ENCODE results near the gene KLHDC1. TPM values are rescaled to one million over a fixed set of nuclear protein-coding genes. Genes with fewer than 3 reads are reported as not detected.

KLHDC1 gene
- total and polyA plus RNA-seq, 7 donors = 0.46 to 19.1 (median 11.4) TPM

DNA sequence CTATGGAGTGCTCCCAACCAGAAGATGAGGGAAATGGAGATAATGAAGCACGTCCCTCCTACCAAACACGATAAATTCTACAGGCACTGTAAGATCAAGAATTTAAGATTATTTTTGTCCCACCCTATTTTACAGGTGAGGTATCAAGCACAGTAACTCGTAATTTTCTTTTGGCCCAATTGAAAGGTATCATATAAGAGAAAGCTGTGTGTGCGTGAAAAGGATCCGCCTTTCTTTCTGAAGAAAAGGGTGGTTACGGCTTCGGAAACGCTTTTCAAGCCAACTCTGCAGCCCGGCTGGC is 74.3 kb downstream of the KLHDC1 start:
- H3K36me3 ChIP-seq = peaks cover 0 to 9% (median 3%) of the 10 kb centered on the region in 4 donors
- intact Hi-C loops (cut with DNase I) = loop anchor here (2.0 kb wide), 1 partner anchor 74 kb away; the partner anchor contains the start of gene KLHDC1
- H3K4me3 ChIP-seq = peak overlapping the region; percentile 34 to 100 (median 87)
- no peak for DNase-seq
- 1% methylated on average over 9 of the region's 9 CpGs for WGBS, 2 donors
- no peaks in the 10 kb centered on the region for H3K9me3 ChIP-seq
- H3K27ac ChIP-seq = peak overlapping the region; percentile 93 to 99 (median 98)
- no peaks in the 10 kb centered on the region for H3K27me3 ChIP-seq
- H3K4me1 ChIP-seq = peaks cover 0 to 30% (median 28%) of the 10 kb centered on the region in 4 donors
- TF ChIP-seq, protein P1, sequence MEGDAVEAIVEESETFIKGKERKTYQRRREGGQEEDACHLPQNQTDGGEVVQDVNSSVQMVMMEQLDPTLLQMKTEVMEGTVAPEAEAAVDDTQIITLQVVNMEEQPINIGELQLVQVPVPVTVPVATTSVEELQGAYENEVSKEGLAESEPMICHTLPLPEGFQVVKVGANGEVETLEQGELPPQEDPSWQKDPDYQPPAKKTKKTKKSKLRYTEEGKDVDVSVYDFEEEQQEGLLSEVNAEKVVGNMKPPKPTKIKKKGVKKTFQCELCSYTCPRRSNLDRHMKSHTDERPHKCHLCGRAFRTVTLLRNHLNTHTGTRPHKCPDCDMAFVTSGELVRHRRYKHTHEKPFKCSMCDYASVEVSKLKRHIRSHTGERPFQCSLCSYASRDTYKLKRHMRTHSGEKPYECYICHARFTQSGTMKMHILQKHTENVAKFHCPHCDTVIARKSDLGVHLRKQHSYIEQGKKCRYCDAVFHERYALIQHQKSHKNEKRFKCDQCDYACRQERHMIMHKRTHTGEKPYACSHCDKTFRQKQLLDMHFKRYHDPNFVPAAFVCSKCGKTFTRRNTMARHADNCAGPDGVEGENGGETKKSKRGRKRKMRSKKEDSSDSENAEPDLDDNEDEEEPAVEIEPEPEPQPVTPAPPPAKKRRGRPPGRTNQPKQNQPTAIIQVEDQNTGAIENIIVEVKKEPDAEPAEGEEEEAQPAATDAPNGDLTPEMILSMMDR (IDR thresholded peaks at IDR 0.05) = no peak
- TF ChIP-seq POLR2A (IDR thresholded peaks at IDR 0.05) = no peak
- TF ChIP-seq EP300 (IDR thresholded peaks at IDR 0.05) = no peak
- no peak for TF ChIP-seq POLR2AphosphoS5 (IDR thresholded peaks at IDR 0.05)

DNA sequence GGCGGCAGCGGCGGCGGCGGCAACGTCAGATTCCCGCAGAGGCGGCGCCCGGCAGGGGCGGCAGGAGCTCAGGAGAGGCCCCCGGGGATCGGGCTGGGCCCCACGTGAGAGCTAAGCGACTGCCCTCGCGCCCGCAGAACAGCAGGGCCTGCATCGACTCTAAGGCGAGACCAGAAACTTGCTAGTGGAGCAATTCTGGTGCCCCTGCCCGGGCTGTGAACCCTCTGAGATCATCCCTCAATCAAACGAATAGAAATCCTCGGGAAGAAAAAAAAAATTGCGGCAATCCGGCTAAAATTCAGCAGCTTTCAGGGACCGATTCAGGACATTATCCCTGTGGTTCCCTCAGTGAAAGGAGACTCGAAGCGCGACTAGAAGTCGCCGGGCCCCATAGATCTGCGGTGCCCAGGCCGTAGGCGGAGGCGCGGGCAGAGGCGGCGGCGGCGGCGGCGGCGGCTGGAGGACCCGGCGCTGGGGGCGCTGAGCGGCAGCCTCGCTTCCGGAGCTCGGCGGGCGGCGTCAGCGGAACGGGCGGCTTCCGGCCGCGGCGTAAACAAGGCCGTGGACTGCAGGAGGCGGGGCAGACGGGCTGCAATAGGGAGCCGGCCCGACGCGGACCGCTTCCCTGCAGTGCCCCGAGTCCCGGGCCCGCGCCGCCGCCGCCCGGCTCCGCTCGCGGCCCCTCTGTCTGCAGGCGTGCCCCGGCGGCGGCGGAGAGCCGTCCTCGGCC is 74.8 kb downstream of the KLHDC1 start, which contains the start of gene KLHDC2:
Gene KLHDC2, plus strand, starts transcription at position 583 of the 730 bp plus-strand sequence. CDS start 316 bp downstream, outside the sequence.
- TF ChIP-seq POLR2AphosphoS5 (IDR thresholded peaks at IDR 0.05) (peak; percentile 59 to 89 (median 79)), EP300 (IDR thresholded peaks at IDR 0.05) (no peak), POLR2A (IDR thresholded peaks at IDR 0.05) (no peak)
- TF ChIP-seq, protein P1 (IDR thresholded peaks at IDR 0.05) = peak in 1 of 4 experiments; percentile 18
- Histone ChIP-seq H3K27me3 (no peaks in the 10 kb centered on the region), H3K4me3 (peak within 1 kb of the TSS; percentile 75 to 100 (median 87)), H3K9me3 (no peaks in the 10 kb centered on the region), H3K27ac (peak within 1 kb of the TSS; percentile 93 to 99 (median 98)), H3K4me1 (peaks cover 0 to 30% (median 28%) of the 10 kb centered on the region in 4 donors), H3K36me3 (peaks cover 0 to 15% (median 5%) of the 10 kb centered on the region in 4 donors)
- peak; percentile 93 for DNase-seq
- WGBS, 2 donors = 0% methylated on average over 86 of the region's 86 CpGs
- intact Hi-C loops (cut with DNase I) = loop anchor here (2.0 kb wide), 2 partner anchors 75 to 133 kb away; partner anchors contain the start of genes DNAAF2 and KLHDC1

DNA sequence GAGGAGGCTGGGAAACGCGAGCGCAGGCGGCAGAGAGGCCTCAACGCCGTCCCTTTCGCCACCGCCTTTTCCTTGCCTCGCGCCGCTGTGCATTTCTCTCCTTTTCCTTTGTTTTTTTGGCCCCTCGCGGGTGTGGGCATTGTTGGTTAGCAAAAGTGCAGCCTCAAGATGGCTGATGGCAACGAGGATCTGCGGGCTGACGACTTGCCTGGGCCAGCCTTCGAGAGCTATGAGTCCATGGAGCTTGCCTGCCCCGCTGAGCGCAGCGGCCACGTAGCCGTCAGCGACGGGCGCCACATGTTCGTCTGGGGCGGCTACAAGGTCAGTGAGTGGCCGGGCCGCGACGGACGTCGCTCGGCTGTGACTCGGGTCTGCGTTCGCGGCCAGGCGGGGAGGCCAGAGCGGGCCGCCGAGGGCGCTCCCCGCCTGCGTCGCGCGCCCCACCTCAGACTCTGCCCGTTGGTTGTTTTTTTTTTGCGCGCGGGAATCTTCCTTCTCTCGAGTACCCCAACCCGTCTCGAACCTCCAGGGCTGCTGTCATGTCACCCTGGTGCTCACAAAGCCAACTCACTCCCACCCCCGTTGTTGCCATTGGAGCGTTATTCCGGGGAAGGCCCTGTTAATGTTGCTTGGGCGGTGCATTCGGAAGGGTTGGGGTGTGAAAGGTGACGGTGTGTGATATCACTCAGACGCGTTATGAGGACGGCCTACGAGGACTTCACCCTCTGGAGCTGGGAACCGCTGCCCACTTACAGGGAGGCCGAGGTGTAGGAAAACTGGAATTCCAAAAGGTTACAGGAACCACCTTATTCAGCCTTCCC is 75.6 kb downstream of the KLHDC1 start:
- H3K36me3 ChIP-seq = peaks cover 0 to 18% (median 5%) of the 10 kb centered on the region in 4 donors
- no peaks in the 10 kb centered on the region for H3K27me3 ChIP-seq
- intact Hi-C loops (cut with DNase I) = loop anchor here (2.0 kb wide), 1 partner anchor 134 kb away; the partner anchor contains the start of gene DNAAF2
- WGBS, 2 donors = 0 to 1% methylated on average over 67 of the region's 67 CpGs
- H3K4me1 ChIP-seq = peaks cover 0 to 30% (median 28%) of the 10 kb centered on the region in 4 donors
- TF ChIP-seq POLR2AphosphoS5 (IDR thresholded peaks at IDR 0.05) (peak in 2 of 4 donors; percentile 46 to 49), EP300 (IDR thresholded peaks at IDR 0.05) (no peak), POLR2A (IDR thresholded peaks at IDR 0.05) (peak in 1 of 2 donors; percentile 46)
- TF ChIP-seq, protein P1 (IDR thresholded peaks at IDR 0.05) = no peak
- DNase-seq = peak; percentile 71
- peak overlapping the region; percentile 75 to 100 (median 87) for H3K4me3 ChIP-seq
- H3K9me3 ChIP-seq = no peaks in the 10 kb centered on the region
- H3K27ac ChIP-seq = peak overlapping the region; percentile 93 to 99 (median 98)

DNA sequence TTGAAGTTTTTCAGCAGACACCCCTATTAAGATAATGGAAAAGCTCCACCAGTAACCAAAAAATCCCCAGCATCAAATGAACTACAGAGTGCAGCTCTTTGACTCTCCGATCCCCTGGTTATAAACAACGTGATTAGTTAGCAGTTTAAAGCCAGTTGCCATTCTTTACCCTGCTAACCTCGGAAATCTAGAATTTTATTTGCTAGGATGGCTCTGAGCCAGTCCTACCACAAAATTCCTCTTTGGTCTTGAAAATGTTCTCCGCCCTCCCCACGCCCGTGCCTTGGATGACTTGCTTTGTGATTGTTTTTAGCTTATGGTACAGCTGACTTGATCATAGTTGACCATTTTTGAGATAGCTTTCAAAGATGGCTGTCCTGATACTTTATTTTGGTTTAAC is 76.3 kb downstream of the KLHDC1 start:
- Histone ChIP-seq H3K4me1 (peaks cover 0 to 30% (median 28%) of the 10 kb centered on the region in 4 donors), H3K36me3 (peaks cover 3 to 25% (median 8%) of the 10 kb centered on the region in 4 donors), H3K9me3 (no peaks in the 10 kb centered on the region), H3K27ac (peak overlapping the region; percentile 93 to 99 (median 98)), H3K27me3 (no peaks in the 10 kb centered on the region), H3K4me3 (peak overlapping the region; percentile 75 to 100 (median 87))
- TF ChIP-seq, protein P1 (IDR thresholded peaks at IDR 0.05) = no peak
- WGBS, 2 donors = 5 to 18% methylated on average over 6 of the region's 6 CpGs
- intact Hi-C loops (cut with DNase I) = loop anchor here (2.0 kb wide), 1 partner anchor 134 kb away; the partner anchor contains the start of gene DNAAF2
- DNase-seq = no peak
